ENCODE data around the gene NRIP2. TPM values are rescaled to one million over a fixed set of nuclear protein-coding genes. Genes with fewer than 3 reads are reported as not detected.

NRIP2 gene
- total RNA-seq, 1 donor = not detected

DNA sequence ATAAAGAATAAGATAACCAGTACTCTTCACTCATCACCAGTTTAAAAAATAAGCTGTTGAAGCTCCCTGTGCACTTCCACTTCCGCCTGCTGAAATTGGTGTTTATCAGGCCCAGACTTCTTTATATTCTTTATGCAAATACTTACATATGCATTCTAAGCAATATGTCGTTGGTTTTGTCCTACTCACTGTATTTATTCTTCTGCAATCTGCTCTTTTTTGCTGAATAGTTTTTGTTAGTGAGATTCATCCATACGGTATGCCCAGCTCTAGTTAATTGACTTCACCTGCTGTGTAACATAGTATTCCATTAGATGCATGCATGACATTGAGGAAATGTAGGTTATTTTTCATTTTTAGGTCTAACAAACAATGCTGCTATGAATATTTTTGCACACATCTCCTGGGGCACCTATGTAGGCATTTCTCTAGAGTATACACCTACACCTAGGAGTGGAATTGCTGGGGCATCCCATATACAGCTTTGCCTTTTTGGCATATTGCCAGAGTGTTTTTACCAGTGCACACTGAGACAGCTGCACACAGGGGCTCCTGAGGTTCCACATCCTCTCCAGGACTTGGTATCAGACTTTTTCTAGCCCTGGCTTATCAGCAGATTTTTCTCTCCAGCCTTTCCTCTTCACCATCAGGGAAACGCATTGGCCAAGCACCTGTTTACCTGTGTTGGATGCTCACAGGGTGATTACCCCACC is 1.0 kb upstream of the NRIP2 start:
- H4K20me1 ChIP-seq (ENCODE audit: insufficient read depth, low read length) = no peaks in the 10 kb centered on the region
- H3K9me3 ChIP-seq (ENCODE audit: low read depth, low read length) = no peaks in the 10 kb centered on the region
- peaks cover 6% of the 10 kb centered on the region for H3K27me3 ChIP-seq (ENCODE audit: insufficient read depth, low read length)
- no peak overlapping the region for H3K4me3 ChIP-seq (ENCODE audit: insufficient read depth, low read length)
- no peak overlapping the region for H3K4me2 ChIP-seq (ENCODE audit: insufficient read depth, low read length)
- H2AFZ ChIP-seq (ENCODE audit: low read length) = no peak overlapping the region
- peaks cover 12% of the 10 kb centered on the region for H3K4me1 ChIP-seq (ENCODE audit: insufficient read depth, low read length)
- no peak for DNase-seq (ENCODE audit: insufficient read length, low spot score, missing footprints)
- H3K79me2 ChIP-seq (ENCODE audit: insufficient read depth, low read length) = no peaks in the 10 kb centered on the region
- TF ChIP-seq, protein P1, sequence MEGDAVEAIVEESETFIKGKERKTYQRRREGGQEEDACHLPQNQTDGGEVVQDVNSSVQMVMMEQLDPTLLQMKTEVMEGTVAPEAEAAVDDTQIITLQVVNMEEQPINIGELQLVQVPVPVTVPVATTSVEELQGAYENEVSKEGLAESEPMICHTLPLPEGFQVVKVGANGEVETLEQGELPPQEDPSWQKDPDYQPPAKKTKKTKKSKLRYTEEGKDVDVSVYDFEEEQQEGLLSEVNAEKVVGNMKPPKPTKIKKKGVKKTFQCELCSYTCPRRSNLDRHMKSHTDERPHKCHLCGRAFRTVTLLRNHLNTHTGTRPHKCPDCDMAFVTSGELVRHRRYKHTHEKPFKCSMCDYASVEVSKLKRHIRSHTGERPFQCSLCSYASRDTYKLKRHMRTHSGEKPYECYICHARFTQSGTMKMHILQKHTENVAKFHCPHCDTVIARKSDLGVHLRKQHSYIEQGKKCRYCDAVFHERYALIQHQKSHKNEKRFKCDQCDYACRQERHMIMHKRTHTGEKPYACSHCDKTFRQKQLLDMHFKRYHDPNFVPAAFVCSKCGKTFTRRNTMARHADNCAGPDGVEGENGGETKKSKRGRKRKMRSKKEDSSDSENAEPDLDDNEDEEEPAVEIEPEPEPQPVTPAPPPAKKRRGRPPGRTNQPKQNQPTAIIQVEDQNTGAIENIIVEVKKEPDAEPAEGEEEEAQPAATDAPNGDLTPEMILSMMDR (IDR thresholded peaks at IDR 0.05; ENCODE audit: extremely low read depth, low read depth, low read length) = no peak
- no peaks in the 10 kb centered on the region for H3K36me3 ChIP-seq (ENCODE audit: insufficient read depth, low read length)
- H3K27ac ChIP-seq (ENCODE audit: low read depth, low read length) = no peak overlapping the region

DNA sequence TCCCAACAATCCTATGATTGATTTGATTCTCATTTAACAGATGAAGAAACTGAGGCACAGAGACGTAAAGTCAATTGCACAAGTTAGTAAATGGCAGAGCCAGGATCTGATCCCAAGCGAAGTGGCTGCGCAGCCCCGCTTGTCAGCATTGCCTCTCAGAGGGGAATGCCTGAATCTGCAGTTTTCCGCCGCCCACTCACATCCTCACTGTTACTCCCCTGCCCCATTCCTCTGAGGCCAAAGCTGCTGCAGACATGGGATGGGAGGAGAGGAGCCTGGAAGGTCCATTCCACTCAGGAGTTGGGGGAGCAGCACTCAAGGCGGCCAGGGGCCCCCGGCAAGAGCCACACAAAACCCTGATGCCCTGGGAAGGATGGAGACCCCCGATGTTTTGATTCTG is 1.0 kb downstream of the NRIP2 start:
- H3K79me2 ChIP-seq (ENCODE audit: insufficient read depth, low read length) = no peaks in the 10 kb centered on the region
- peaks cover 2% of the 10 kb centered on the region for H3K36me3 ChIP-seq (ENCODE audit: insufficient read depth, low read length)
- no peak overlapping the region for H3K27ac ChIP-seq (ENCODE audit: low read depth, low read length)
- H2AFZ ChIP-seq (ENCODE audit: low read length) = no peak overlapping the region
- H3K4me2 ChIP-seq (ENCODE audit: insufficient read depth, low read length) = peak overlapping the region; percentile 79
- peak; percentile 84 for DNase-seq (ENCODE audit: insufficient read length, low spot score, missing footprints)
- peaks cover 12% of the 10 kb centered on the region for H3K4me1 ChIP-seq (ENCODE audit: insufficient read depth, low read length)
- no peak overlapping the region for H3K4me3 ChIP-seq (ENCODE audit: insufficient read depth, low read length)
- no peaks in the 10 kb centered on the region for H4K20me1 ChIP-seq (ENCODE audit: insufficient read depth, low read length)
- TF ChIP-seq, protein P1 (IDR thresholded peaks at IDR 0.05; ENCODE audit: extremely low read depth, low read depth, low read length) = no peak
- no peaks in the 10 kb centered on the region for H3K9me3 ChIP-seq (ENCODE audit: low read depth, low read length)
- H3K27me3 ChIP-seq (ENCODE audit: insufficient read depth, low read length) = peaks cover 6% of the 10 kb centered on the region

DNA sequence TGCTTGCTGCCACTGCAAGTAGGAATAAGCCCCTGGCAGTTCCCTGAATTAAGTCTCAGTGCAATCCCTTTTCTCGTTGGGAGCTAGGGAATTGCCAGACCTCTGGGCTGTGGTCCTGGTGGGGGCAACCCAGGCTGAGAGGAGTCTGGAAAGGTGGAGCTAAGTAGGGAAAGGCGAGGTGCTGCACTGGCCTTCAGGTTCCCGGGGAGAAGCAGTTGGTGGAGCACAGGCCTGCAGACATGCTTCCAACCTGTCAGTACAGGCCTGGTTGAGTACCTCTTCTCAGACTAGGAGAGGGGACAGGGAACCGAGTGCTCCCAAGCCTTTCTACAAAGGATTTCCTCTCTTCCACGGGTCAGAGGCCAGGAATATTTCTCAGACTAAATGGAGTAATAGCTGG is 1.5 kb downstream of the NRIP2 start:
- H2AFZ ChIP-seq (ENCODE audit: low read length) = no peak overlapping the region
- TF ChIP-seq, protein P1 (IDR thresholded peaks at IDR 0.05; ENCODE audit: extremely low read depth, low read depth, low read length) = no peak
- no peak for DNase-seq (ENCODE audit: insufficient read length, low spot score, missing footprints)
- no peaks in the 10 kb centered on the region for H3K79me2 ChIP-seq (ENCODE audit: insufficient read depth, low read length)
- peaks cover 6% of the 10 kb centered on the region for H3K27me3 ChIP-seq (ENCODE audit: insufficient read depth, low read length)
- H3K36me3 ChIP-seq (ENCODE audit: insufficient read depth, low read length) = peaks cover 3% of the 10 kb centered on the region
- no peak overlapping the region for H3K27ac ChIP-seq (ENCODE audit: low read depth, low read length)
- no peaks in the 10 kb centered on the region for H4K20me1 ChIP-seq (ENCODE audit: insufficient read depth, low read length)
- H3K4me1 ChIP-seq (ENCODE audit: insufficient read depth, low read length) = peaks cover 12% of the 10 kb centered on the region
- no peak overlapping the region for H3K4me2 ChIP-seq (ENCODE audit: insufficient read depth, low read length)
- H3K4me3 ChIP-seq (ENCODE audit: insufficient read depth, low read length) = no peak overlapping the region
- no peaks in the 10 kb centered on the region for H3K9me3 ChIP-seq (ENCODE audit: low read depth, low read length)

DNA sequence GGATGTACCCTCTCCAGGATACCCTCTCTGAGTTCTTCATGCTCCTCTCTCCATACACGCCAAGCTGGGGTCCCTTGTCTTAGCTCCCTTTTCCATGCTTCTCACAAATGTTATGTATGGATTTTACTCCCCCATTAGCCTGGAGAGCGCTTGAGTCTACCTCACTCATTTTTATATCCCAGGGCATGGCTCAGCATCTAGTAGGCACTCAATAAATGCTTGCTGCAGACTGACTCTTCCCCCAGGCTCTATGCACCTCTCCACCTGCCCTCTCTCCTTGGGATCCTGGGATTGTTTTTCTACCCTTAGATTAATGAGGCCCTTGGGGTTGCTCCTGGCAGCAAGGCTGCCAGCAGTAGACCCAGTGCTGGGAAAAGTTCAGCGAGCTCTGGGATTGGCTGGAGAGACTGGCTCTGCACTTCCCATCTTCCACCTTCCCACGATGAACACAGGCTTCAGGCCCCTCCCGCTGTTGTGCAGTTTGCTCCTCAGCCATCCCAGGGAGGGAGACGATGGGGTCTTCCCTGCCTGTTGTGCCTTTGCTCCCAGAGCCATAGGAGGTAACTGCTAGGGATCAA is 2.2 kb downstream of the NRIP2 start:
- peaks cover 6% of the 10 kb centered on the region for H3K27me3 ChIP-seq (ENCODE audit: insufficient read depth, low read length)
- no peaks in the 10 kb centered on the region for H3K9me3 ChIP-seq (ENCODE audit: low read depth, low read length)
- H3K4me1 ChIP-seq (ENCODE audit: insufficient read depth, low read length) = peaks cover 12% of the 10 kb centered on the region
- H2AFZ ChIP-seq (ENCODE audit: low read length) = no peak overlapping the region
- DNase-seq (ENCODE audit: insufficient read length, low spot score, missing footprints) = no peak
- TF ChIP-seq, protein P1 (IDR thresholded peaks at IDR 0.05; ENCODE audit: extremely low read depth, low read depth, low read length) = no peak
- H3K79me2 ChIP-seq (ENCODE audit: insufficient read depth, low read length) = no peaks in the 10 kb centered on the region
- H3K27ac ChIP-seq (ENCODE audit: low read depth, low read length) = no peak overlapping the region
- no peak overlapping the region for H3K4me2 ChIP-seq (ENCODE audit: insufficient read depth, low read length)
- H3K4me3 ChIP-seq (ENCODE audit: insufficient read depth, low read length) = no peak overlapping the region
- H3K36me3 ChIP-seq (ENCODE audit: insufficient read depth, low read length) = peaks cover 7% of the 10 kb centered on the region
- no peaks in the 10 kb centered on the region for H4K20me1 ChIP-seq (ENCODE audit: insufficient read depth, low read length)

All from osteoblast (primary cell).